Measurements from ENCODE around the gene JADE2. TPM values are rescaled to one million over a fixed set of nuclear protein-coding genes. Genes with fewer than 3 reads are reported as not detected.

JADE2 gene
- total RNA-seq, 2 experiments from 2014 or later = 120 to 124 TPM

DNA sequence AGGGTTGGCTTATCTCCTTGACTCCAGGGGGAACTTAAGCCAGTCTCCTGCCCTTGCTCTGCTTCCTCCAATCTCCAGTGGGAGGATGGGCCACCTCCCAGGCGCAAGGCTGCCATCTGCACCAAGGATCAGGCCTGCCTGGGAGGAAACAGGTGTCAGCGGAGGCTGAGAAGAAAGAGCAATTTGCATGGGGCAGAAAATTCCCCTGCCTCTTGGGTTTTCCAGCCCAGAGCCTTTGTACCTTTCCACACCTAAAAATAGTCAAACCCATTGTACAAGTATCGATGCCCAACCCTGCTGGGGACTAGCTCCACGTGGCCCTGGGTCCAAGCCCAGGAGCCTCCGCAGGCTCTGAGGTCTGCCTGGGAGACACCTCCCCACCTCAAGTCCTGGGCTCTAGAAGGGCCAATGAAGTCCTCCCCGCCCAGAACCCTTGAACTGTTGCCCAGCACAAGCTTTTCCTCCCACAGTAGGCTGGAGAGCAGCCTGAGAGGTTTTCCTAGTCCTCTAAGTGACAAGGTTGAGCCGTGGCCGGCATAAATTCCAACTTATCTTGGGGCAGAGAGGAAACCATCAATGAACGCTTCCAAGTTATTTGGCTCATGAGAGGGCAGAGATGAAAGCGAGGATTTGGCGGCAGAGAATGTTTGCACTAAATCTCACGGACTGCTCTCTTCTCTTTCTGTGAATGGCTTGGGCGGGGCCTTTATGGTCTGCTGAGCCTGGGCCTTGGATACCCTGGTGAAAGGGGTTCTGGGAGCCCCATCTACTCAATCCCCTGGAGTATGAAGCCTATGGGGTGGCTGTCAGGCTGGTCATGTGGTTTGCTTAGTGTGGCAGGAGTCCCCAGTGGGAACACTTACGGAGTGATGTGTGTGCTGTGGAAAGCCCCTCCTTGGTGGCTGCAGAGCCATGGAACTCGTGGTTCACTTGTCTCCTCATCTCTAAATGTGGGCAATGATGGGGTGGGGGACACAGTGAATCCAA lies 15.6 kb downstream of the JADE2 start:
- no peaks in the 10 kb centered on the region for H3K9me3 ChIP-seq (ENCODE audit: control insufficient read depth in 1 of 2, insufficient read depth in 1 of 2, low read length in 2 of 2)
- Mint-ChIP-seq H3K4me3 (no peak overlapping the region), H3K27me3 (no peaks in the 10 kb centered on the region), H3K4me1 (ENCODE audit: low read depth) (peaks cover 56% of the 10 kb centered on the region), H3K36me3 (ENCODE audit: low read depth) (peaks cover 86% of the 10 kb centered on the region), H3K27ac (peak overlapping the region; percentile 35), H3K9me3 (no peaks in the 10 kb centered on the region)
- H3K36me3 ChIP-seq (ENCODE audit: insufficient read depth, low read length) = peaks cover 78% of the 10 kb centered on the region
- peaks cover 71% of the 10 kb centered on the region for H3K4me1 ChIP-seq (ENCODE audit: insufficient read depth, low read length)
- no peak for TF ChIP-seq CTCF (IDR thresholded peaks at IDR 0.05)
- peak overlapping the region in 1 of 2 donors; percentile 33 for H3K27ac ChIP-seq (ENCODE audit: low read depth in 1 of 2, low read length in 2 of 2)
- ATAC-seq (ENCODE audit: poor library complexity) (no peak), DNase-seq (no peak)
- H3K27me3 ChIP-seq (ENCODE audit: control insufficient read depth in 1 of 2, insufficient read depth in 2 of 2, low read length in 2 of 2) = no peaks in the 10 kb centered on the region
- ChIA-PET CTCF (interaction anchor here (2.5 kb wide), 1 partner anchor 13 kb away, joined by 10 read pairs; no protein-coding TSS in a partner anchor), POLR2A (interaction anchor here (1.2 to 1.7 kb wide), 3 partner anchors 16 to 129 kb away, joined by 3 to 8 read pairs (median 4); partner anchors contain the start of genes CDKN2AIPNL and JADE2)
- intact Hi-C loops (cut with DNase I, micrococcal nuclease) = no loop called here
- H3K4me3 ChIP-seq (ENCODE audit: low read length) = no peak overlapping the region

- Histone ChIP-seq H3K4me1 (ENCODE audit: insufficient read depth, low read length) (peaks cover 65% of the 10 kb centered on the region), H3K27me3 (ENCODE audit: control insufficient read depth in 1 of 2, insufficient read depth in 2 of 2, low read length in 2 of 2) (no peaks in the 10 kb centered on the region), H3K4me3 (ENCODE audit: low read length) (no peak overlapping the region), H3K9me3 (ENCODE audit: control insufficient read depth in 1 of 2, insufficient read depth in 1 of 2, low read length in 2 of 2) (no peaks in the 10 kb centered on the region), H3K36me3 (ENCODE audit: insufficient read depth, low read length) (peaks cover 75% of the 10 kb centered on the region), H3K27ac (ENCODE audit: low read depth in 1 of 2, low read length in 2 of 2) (no peak overlapping the region)
- Mint-ChIP-seq H3K9me3 (no peaks in the 10 kb centered on the region), H3K4me3 (peak overlapping the region; percentile 42), H3K27me3 (no peaks in the 10 kb centered on the region), H3K36me3 (ENCODE audit: low read depth) (peaks cover 82% of the 10 kb centered on the region), H3K4me1 (ENCODE audit: low read depth) (peaks cover 50% of the 10 kb centered on the region), H3K27ac (peak overlapping the region; percentile 53)
- ChIA-PET CTCF (interaction anchor here (2.5 kb wide), 1 partner anchor 14 kb away, joined by 10 read pairs; no protein-coding TSS in a partner anchor), POLR2A (interaction anchor here (0.6 to 1.7 kb wide), 3 partner anchors 17 to 130 kb away, joined by 3 to 8 read pairs (median 4); partner anchors contain the start of genes CDKN2AIPNL and JADE2)
- TF ChIP-seq CTCF (IDR thresholded peaks at IDR 0.05) = no peak
- DNase-seq (peak in 1 of 14 experiments; percentile 31), ATAC-seq (ENCODE audit: poor library complexity) (no peak)
- intact Hi-C loops (cut with DNase I, micrococcal nuclease) = no loop called here
Measured at GRCh38 chr5:134541736-134542376, 16.4 kb downstream of the JADE2 start.
